SK-N-SH treated with all-trans-retinoic acid at 6 μM for 48 hours (cell line): ENCODE results near the gene RGS2.

Experiments used
- ATAC-seq: fragments of 200-7000 bp; cut with Tn5 transposase; 3 replicates; pipeline ENCODE4 v1.9.1; 2020; ENCODE audit warnings: mild to moderate bottlenecking, moderate library complexity
- ARNTL ChIP-seq: fragments of 450-650 bp; formaldehyde crosslinking; IDR thresholded peaks from 2 replicates; pipeline ENCODE4 v1.5.0; 2020; ENCODE audit warnings: low read depth, mild to moderate bottlenecking, moderate library complexity, borderline replicate concordance
- CSRNP3 ChIP-seq: fragments of 250-450 bp; sonication (Bioruptor Pico); IDR thresholded peaks from 2 replicates; pipeline ENCODE4 v1.5.1; 2021; ENCODE audit warnings: mild to moderate bottlenecking, moderate library complexity
- GLIS3 ChIP-seq: fragments of 250-450 bp; sonication (Bioruptor Pico); IDR thresholded peaks from 2 replicates; pipeline ENCODE4 v1.5.0; 2020; ENCODE audit warnings: mild to moderate bottlenecking, moderate library complexity
- ISL1 ChIP-seq: fragments of 250-450 bp; sonication (Bioruptor Pico); IDR thresholded peaks from 2 replicates; pipeline ENCODE4 v2.1.2; 2022; ENCODE audit warnings: mild to moderate bottlenecking, moderate library complexity
- OSR1 ChIP-seq: fragments of 250-450 bp; sonication (Bioruptor Pico); IDR thresholded peaks from 2 replicates; pipeline ENCODE4 v1.8.0; 2022; ENCODE audit warnings: moderate library complexity, mild to moderate bottlenecking, inconsistent platforms
- POU6F1 ChIP-seq: fragments of 250-450 bp; sonication (Bioruptor Pico); IDR thresholded peaks from 2 replicates; pipeline ENCODE4 v1.8.0; 2021; ENCODE audit warnings: low read depth, mild to moderate bottlenecking, moderate library complexity, borderline replicate concordance
- PPARA ChIP-seq: fragments of 250-450 bp; sonication (Bioruptor Pico); IDR thresholded peaks from 2 replicates; pipeline ENCODE4 v1.5.0; 2020; ENCODE audit warnings: mild to moderate bottlenecking, borderline replicate concordance
- RARB ChIP-seq: fragments of 250-450 bp; sonication (Bioruptor Pico); IDR thresholded peaks from 2 replicates; pipeline ENCODE4 v1.8.0; 2021; ENCODE audit warnings: mild to moderate bottlenecking, moderate library complexity
- TCF4 ChIP-seq: fragments of 250-450 bp; sonication (Bioruptor Pico); IDR thresholded peaks from 2 replicates; pipeline ENCODE4 v1.8.0; 2021; ENCODE audit warnings: mild to moderate bottlenecking, moderate library complexity, borderline replicate concordance
- TSHZ2 ChIP-seq: fragments of 250-450 bp; sonication (Bioruptor Pico); IDR thresholded peaks from 2 replicates; pipeline ENCODE4 v1.5.0; 2020; ENCODE audit warnings: mild to moderate bottlenecking, moderate library complexity
- ZC3H10 ChIP-seq: fragments of 250-450 bp; sonication (Bioruptor Pico); IDR thresholded peaks from 2 replicates; pipeline ENCODE4 v1.5.1; 2021; ENCODE audit warnings: mild to moderate bottlenecking, moderate library complexity
- ZFP30 ChIP-seq: fragments of 450-650 bp; formaldehyde crosslinking; IDR thresholded peaks from 2 replicates; pipeline ENCODE4 v1.5.0; 2022; ENCODE audit warnings: mild to moderate bottlenecking, moderate library complexity

Gene RGS2

GRCh38 chr1:192784397-192784796 is 24.4 kb upstream of the RGS2 start (continued):
- TF ChIP-seq RARB (CRISPR knock-in tag): no peak
- no peak for TF ChIP-seq OSR1 (CRISPR knock-in tag)
- TF ChIP-seq CSRNP3 (CRISPR knock-in tag): no peak

GRCh38 chr1:192786576-192786975 is 22.3 kb upstream of the RGS2 start:
- no peak for ATAC-seq
- TF ChIP-seq ARNTL (no peak), ZC3H10 (no peak), RARB (CRISPR knock-in tag) (no peak), OSR1 (CRISPR knock-in tag) (no peak), ISL1 (CRISPR knock-in tag) (no peak), CSRNP3 (CRISPR knock-in tag) (no peak), TSHZ2 (no peak), POU6F1 (CRISPR knock-in tag) (no peak), ZFP30 (CRISPR knock-in tag) (no peak)

- peak; percentile 100 for ATAC-seq
- TF ChIP-seq CSRNP3 (CRISPR knock-in tag) (no peak), POU6F1 (CRISPR knock-in tag) (no peak), TCF4 (CRISPR knock-in tag) (no peak), GLIS3 (CRISPR knock-in tag) (no peak)
These were observed 20.8 kb upstream of the RGS2 start for GRCh38 chr1:192787914-192788585.

GRCh38 chr1:192789871-192790270 is 19.0 kb upstream of the RGS2 start:
- no peak for TF ChIP-seq PPARA (CRISPR knock-in tag)
- TF ChIP-seq ARNTL: no peak
- TF ChIP-seq TSHZ2: no peak
- no peak for TF ChIP-seq POU6F1 (CRISPR knock-in tag)
- TF ChIP-seq ISL1 (CRISPR knock-in tag): no peak
- no peak for ATAC-seq
